ENCODE measurements around the gene OXSR1.

GRCh38 chr3:38133209-38133556 lies 32.2 kb upstream of the OXSR1 start:
- TF ChIP-seq CTCF (IDR thresholded peaks at IDR 0.05) = no peak
- no peak for TF ChIP-seq POLR2A (IDR thresholded peaks at IDR 0.05)
